COR-L47 (cell line): Measurements from ENCODE around the gene POLR3E.
"Not testable (repeated sequence)": the region's sequence is repeated elsewhere in the genome, so short reads cannot be mapped to it uniquely, and the experiment has no call there.

Experiments
- DNase-seq: peaks from one replicate; lab custom pipeline; 2025; lab: John Stamatoyannopoulos, UW

The POLR3E gene

GRCh38 chr16:22366371-22366770, 69.2 kb downstream of the POLR3E start:
- DNase-seq = no peak

- DNase-seq = no peak
Observed at GRCh38 chr16:22366889-22367288, 69.7 kb downstream of the POLR3E start.

- not testable (repeated sequence) for DNase-seq
Observed at GRCh38 chr16:22368200-22368826, 71.1 kb downstream of the POLR3E start.

GRCh38 chr16:22369221-22369811, 72.1 kb downstream of the POLR3E start:
- no peak for DNase-seq

GRCh38 chr16:22370038-22370820, 73.0 kb downstream of the POLR3E start:
- no peak for DNase-seq

GRCh38 chr16:22372882-22373661, 75.9 kb downstream of the POLR3E start:
- DNase-seq = no peak

GRCh38 chr16:22373662-22374310, 76.6 kb downstream of the POLR3E start:
- DNase-seq = no peak

GRCh38 chr16:22374311-22375116, 77.3 kb downstream of the POLR3E start, which contains the start of gene CDR2:
CDR2 (minus strand) TSS chr16:22374619; CDS start chr16:22374309, 310 bp downstream.
- DNase-seq = peak; percentile 96

- no peak for DNase-seq
Observed at GRCh38 chr16:22375117-22375962, 78.1 kb downstream of the POLR3E start.

- no peak for DNase-seq
Observed at GRCh38 chr16:22375963-22376640, 78.9 kb downstream of the POLR3E start.

GRCh38 chr16:22379656-22380055, 82.4 kb downstream of the POLR3E start:
- DNase-seq = no peak

GRCh38 chr16:22380529-22380928, 83.3 kb downstream of the POLR3E start:
- DNase-seq = no peak

GRCh38 chr16:22381392-22381791, 84.2 kb downstream of the POLR3E start:
- no peak for DNase-seq

GRCh38 chr16:22383827-22384226, 86.6 kb downstream of the POLR3E start:
- DNase-seq = no peak
